Psoas muscle (tissue), 8 donors: ENCODE measurements around the gene LPGAT1. TPM values are rescaled to one million over a fixed set of nuclear protein-coding genes. Genes with fewer than 3 reads are reported as not detected.

Experiments
- ATAC-seq, 4 donors: fragments of 200-7000 bp; cut with Tn5 transposase; one replicate each; pipeline ENCODE4 v1.9.1; 2020; ENCODE audit warnings: moderate library complexity in 3 of 4, mild to moderate bottlenecking in 2 of 4
- DNase-seq, 2 donors: peaks; one replicate each; pipeline ENCODE4 v3.0.0-alpha.2; 2020
- H3K27ac ChIP-seq: fragments of 200-600 bp; one replicate; pipeline ENCODE4 v1.8.0; 2022
- H3K27me3 ChIP-seq, 3 donors: fragments of 200-600 bp in 1 of 3; one replicate each; pipeline versions ENCODE4 v1.6.1 to v1.8.0; 2013 to 2022; ENCODE audit warnings: low read length in 2 of 3, mild to moderate bottlenecking in 2 of 3, moderate library complexity in 1 of 3; ENCODE audit not compliant: insufficient read depth in 3 of 3
- H3K36me3 ChIP-seq, 2 donors: fragments of 200-600 bp in 1 of 2; one replicate each; pipeline versions ENCODE4 v1.6.1 to v1.8.0; 2013 to 2022; ENCODE audit warnings: low read depth in 1 of 2, mild to moderate bottlenecking in 1 of 2, moderate library complexity in 1 of 2; ENCODE audit not compliant: insufficient read depth in 1 of 2
- H3K4me1 ChIP-seq: fragments of 200-600 bp; one replicate; pipeline ENCODE4 v1.8.0; 2022
- H3K4me3 ChIP-seq: fragments of 200-600 bp; one replicate; pipeline ENCODE4 v1.8.0; 2022; ENCODE audit warnings: mild to moderate bottlenecking
- H3K9me3 ChIP-seq: fragments of 200-600 bp; one replicate; pipeline ENCODE4 v1.8.0; 2022
- WGBS, 3 donors: extraction: QIAGEN DNeasy Blood & Tissue Kit; methylation state at CpG; one replicate each; pipeline versions ENCODE4 v1.1.6 to v1.1.7; 2013; 5-methylcytosine and 5-hydroxymethylcytosine counted together
- intact Hi-C, 2 donors: fragments of 100-400 bp; cut with DNase I; formaldehyde crosslinking; loops; one replicate each; pipeline versions ENCODE4 v1.11.0 to v1.14.2; 2022
- polyA plus RNA-seq, 3 donors: library from polyadenylated mRNA; stranded (reverse); fragments of 200-250 nt; gene quantifications; one replicate each; pipeline ENCODE4 v1.2.3, GENCODE V29; 2013
- total RNA-seq, 4 donors: library from RNA; stranded (reverse); fragmentation: NEBNext Ultra II Directional in 2 of 4; extraction: Animal tissue kit (Norgen Biotek cat#: 25700) in 2 of 4; gene quantifications; one replicate each; pipeline versions ENCODE4 v1.2.1 to v1.2.4, GENCODE V29; 2021 to 2023
- TF ChIP-seq, protein P1 (sequence below): fragments of 200-600 bp; IDR thresholded peaks from one replicate; pipeline ENCODE4 v1.8.0; 2022; ENCODE audit warnings: antibody characterized with exemption
- donor health status: healthy with polysubstance abuse.
- donor health status: DM: no; HTN: no; CAD: no; lungs with moderate emphysema.
- donor health status: Bipolar disorder and iron deficiency.
- donor health status: healthy.
- donor health status: DM: yes; HTN: yes; CAD: no.
- donor health status: DM: no; HTN: no; CAD: no.
- donor health status: DM: no; HTN: no; CAD: no.
- donor health status: DM: yes; HTN: yes; CAD: no.

The LPGAT1 gene
- total and polyA plus RNA-seq, 7 donors: 6.2 to 26.2 (median 19.3) TPM

DNA sequence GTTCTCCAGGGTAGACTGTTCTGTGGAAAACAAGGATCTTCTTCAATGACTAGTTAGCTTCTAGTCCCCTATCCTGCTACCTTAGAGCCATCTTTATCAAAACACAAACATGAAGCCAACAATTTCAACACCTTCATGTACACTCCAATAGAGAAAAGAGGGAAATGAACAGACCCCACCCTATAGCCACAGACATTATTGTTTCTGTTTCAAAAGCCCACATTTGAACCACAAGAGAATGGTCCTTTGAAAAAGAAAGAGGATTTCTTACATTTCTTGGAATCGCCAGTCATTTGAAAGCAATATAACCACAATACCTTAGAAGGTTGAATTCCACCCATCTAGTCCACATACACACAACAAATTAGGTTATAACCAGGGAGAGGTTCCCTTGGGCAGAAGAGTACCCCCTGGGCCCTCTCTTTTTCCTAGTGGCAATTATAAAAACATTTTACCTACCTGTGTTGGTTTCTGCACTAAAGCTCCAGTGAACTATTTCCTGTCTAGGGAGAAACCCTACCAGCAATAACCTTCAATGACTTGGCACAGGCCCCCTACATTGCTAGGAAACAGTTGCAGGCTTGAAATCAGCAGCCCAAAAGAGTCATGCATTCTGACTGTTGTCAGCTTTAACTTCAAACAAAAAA lies 2.7 kb upstream of the LPGAT1 start:
- no peaks in the 10 kb centered on the region for H3K36me3 ChIP-seq
- no peak overlapping the region for H3K4me3 ChIP-seq
- intact Hi-C loops: loop anchor here (5.0 to 10.0 kb wide), 3 partner anchors 136 to 182 kb away; no protein-coding TSS in a partner anchor
- H3K4me1 ChIP-seq: peaks cover 1% of the 10 kb centered on the region
- no peak for DNase-seq
- TF ChIP-seq, protein P1, sequence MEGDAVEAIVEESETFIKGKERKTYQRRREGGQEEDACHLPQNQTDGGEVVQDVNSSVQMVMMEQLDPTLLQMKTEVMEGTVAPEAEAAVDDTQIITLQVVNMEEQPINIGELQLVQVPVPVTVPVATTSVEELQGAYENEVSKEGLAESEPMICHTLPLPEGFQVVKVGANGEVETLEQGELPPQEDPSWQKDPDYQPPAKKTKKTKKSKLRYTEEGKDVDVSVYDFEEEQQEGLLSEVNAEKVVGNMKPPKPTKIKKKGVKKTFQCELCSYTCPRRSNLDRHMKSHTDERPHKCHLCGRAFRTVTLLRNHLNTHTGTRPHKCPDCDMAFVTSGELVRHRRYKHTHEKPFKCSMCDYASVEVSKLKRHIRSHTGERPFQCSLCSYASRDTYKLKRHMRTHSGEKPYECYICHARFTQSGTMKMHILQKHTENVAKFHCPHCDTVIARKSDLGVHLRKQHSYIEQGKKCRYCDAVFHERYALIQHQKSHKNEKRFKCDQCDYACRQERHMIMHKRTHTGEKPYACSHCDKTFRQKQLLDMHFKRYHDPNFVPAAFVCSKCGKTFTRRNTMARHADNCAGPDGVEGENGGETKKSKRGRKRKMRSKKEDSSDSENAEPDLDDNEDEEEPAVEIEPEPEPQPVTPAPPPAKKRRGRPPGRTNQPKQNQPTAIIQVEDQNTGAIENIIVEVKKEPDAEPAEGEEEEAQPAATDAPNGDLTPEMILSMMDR: no peak
- 87 to 100% (median 93%) methylated on average over 1 of the region's 1 CpG for WGBS, 3 donors
- H3K27ac ChIP-seq: no peak overlapping the region
- no peaks in the 10 kb centered on the region for H3K9me3 ChIP-seq
- ATAC-seq: no peak
- H3K27me3 ChIP-seq: no peaks in the 10 kb centered on the region

DNA sequence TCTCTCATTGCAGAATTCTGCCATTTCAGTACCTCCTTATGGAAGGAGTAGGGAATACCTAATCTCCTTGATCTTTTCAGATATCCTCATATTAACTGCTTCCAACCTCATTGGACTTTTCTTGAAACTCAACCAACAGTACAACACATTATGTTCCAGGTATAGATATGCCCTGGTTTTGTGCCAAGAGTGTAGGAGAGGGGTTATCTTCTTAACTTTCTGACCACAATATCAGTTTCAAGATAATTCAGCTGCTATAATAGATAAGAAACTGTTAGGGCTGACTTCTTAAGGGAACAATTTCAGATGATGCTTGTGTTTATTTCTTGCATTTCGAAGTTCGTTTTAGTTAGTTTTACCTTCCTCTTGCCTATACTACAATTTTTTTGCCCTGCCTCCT lies 2.1 kb upstream of the LPGAT1 start:
- Histone ChIP-seq H3K9me3 (no peaks in the 10 kb centered on the region), H3K4me1 (peaks cover 8% of the 10 kb centered on the region), H3K27me3 (no peaks in the 10 kb centered on the region), H3K4me3 (no peak overlapping the region), H3K27ac (no peak overlapping the region), H3K36me3 (peaks cover 0 to under 1% of the 10 kb centered on the region in 2 donors)
- 69 to 99% (median 70%) methylated on average over 2 of the region's 2 CpGs for WGBS, 3 donors
- DNase-seq (no peak), ATAC-seq (no peak)
- TF ChIP-seq, protein P1: no peak
- intact Hi-C loops: loop anchor here (5.0 to 10.0 kb wide), 3 partner anchors 135 to 182 kb away; no protein-coding TSS in a partner anchor

DNA sequence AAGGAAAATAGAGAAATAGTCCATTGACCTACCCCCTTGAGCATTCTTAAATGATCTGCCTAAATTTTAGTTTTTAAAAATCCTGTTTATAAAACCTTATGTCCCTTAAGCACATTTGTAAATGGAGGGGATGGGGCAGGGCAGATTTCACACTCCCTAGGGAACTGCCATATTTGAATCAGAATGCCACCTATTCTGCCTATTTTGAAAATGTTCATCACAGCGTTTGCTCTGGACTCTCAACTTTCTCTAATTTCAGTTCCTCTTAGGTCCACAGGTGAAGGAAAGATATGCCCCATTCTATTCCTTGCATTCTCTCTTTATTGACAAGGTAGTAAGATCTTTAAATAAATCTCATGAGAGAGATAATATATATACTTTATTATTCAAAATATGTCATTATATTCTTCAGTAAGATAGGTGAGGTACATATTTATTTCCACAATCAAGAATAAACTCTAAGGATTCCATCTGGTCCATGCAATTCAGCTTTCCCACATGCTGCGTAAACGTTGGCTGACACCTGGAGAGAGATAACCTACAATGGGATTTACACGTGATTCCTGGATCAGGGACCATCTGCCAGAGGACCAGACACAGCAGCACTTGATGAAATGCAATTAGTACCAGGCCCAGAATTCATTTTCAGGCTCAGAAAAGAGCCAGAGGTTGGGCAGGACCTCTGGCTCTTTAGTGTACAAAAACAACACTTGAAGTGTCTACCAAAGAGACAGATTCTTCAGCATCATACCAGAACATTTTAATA lies 1.2 kb upstream of the LPGAT1 start:
- WGBS, 3 donors: 81 to 91% (median 83%) methylated on average over 4 of the region's 4 CpGs
- H3K27ac ChIP-seq: no peak overlapping the region
- TF ChIP-seq, protein P1: no peak
- ATAC-seq (no peak), DNase-seq (no peak)
- H3K27me3 ChIP-seq: no peaks in the 10 kb centered on the region
- peak overlapping the region; percentile 79 for H3K4me3 ChIP-seq
- no peaks in the 10 kb centered on the region for H3K9me3 ChIP-seq
- H3K36me3 ChIP-seq: peaks cover 3 to 6% of the 10 kb centered on the region in 2 donors
- intact Hi-C loops: loop anchor here (2.0 to 10.0 kb wide), 4 partner anchors 134 to 183 kb away; no protein-coding TSS in a partner anchor
- H3K4me1 ChIP-seq: peaks cover 15% of the 10 kb centered on the region

DNA sequence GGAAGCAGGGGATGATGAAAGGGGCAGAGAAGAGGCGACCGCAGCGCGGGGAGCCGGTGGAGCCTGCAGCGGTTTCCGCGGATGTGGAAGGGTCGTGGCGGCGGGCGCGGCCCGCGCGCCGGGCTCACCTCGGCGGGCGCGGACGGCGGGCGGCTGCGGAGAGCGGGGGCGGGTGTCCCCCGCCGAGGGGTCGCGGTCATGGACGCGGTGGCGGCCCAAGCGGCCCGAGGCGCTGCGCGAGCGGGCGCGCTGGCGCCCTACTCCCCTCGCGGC lies 572 bp downstream of the LPGAT1 start:
- Histone ChIP-seq H3K27me3 (no peaks in the 10 kb centered on the region), H3K36me3 (peaks cover 3 to 18% of the 10 kb centered on the region in 2 donors), H3K4me1 (peaks cover 15% of the 10 kb centered on the region), H3K9me3 (no peaks in the 10 kb centered on the region), H3K4me3 (peak overlapping the region; percentile 79), H3K27ac (peak overlapping the region; percentile 86)
- no peak for DNase-seq
- ATAC-seq: no peak
- TF ChIP-seq, protein P1: no peak
- 0% methylated on average over 8 to 44 of the region's 45 CpGs for WGBS, 3 donors
- intact Hi-C loops: loop anchor here (2.0 to 10.0 kb wide), 4 partner anchors 133 to 185 kb away; no protein-coding TSS in a partner anchor
